ENCODE measurements around the gene MCM9. TPM values are rescaled to one million over a fixed set of nuclear protein-coding genes. Genes with fewer than 3 reads are reported as not detected.

The MCM9 gene
- total and polyA plus RNA-seq, 2 of the 4 experiments (the other 2 are of a cell fraction): 3.5 to 7.2 TPM

GRCh38 chr6:118908441-118908840 lies 26.5 kb downstream of the MCM9 start:
- Histone ChIP-seq H3K9me1 (ENCODE audit: insufficient read depth, low read length) (peaks cover 4% of the 10 kb centered on the region; the same call in 1 of the 2 replicates), H2AK5ac (ENCODE audit: low read depth, low read length) (no peak overlapping the region), H3K4me1 (ENCODE audit: control insufficient read depth, insufficient read depth, low read length) (peaks cover 4% of the 10 kb centered on the region; the same call in 1 of the 2 replicates), H3K56ac (ENCODE audit: extremely low read depth, insufficient read depth, low read length) (no peak overlapping the region), H2BK15ac (ENCODE audit: low read depth, low read length) (no peak overlapping the region), H4K8ac (ENCODE audit: low read depth in 2 of 2, low read length in 2 of 2) (no peak overlapping the region), H3K36me3 (ENCODE audit: control insufficient read depth, insufficient read depth, low read length) (peaks cover 10% of the 10 kb centered on the region), H3K27me3 (ENCODE audit: control insufficient read depth, insufficient read depth, low read length) (no peaks in the 10 kb centered on the region), H4K20me1 (ENCODE audit: insufficient read depth, low read length) (no peaks in the 10 kb centered on the region), H2BK5ac (ENCODE audit: low read depth, low read length, poor library complexity, severe bottlenecking) (no peak overlapping the region), H2BK120ac (ENCODE audit: low read depth, low read length) (no peak overlapping the region), H2AK9ac (replicated peaks; ENCODE audit: low read depth, low read length, poor library complexity) (no peak overlapping the region), H2AFZ (replicated peaks; ENCODE audit: low read length, poor library complexity) (no peak overlapping the region), H3K9me3 (ENCODE audit: control insufficient read depth, insufficient read depth, low read length) (no peaks in the 10 kb centered on the region), H3K27ac (ENCODE audit: insufficient read depth, low read length) (no peak overlapping the region), H4K91ac (ENCODE audit: insufficient read depth, low read depth, low read length) (no peak overlapping the region), H3K4me3 (ENCODE audit: insufficient read depth, low read depth, low read length) (no peak overlapping the region), H3K4me2 (ENCODE audit: low read depth, low read length) (no peak overlapping the region; the same call in 1 of the 2 replicates), H3K79me1 (ENCODE audit: low read depth in 1 of 2, low read length in 2 of 2) (peaks cover 12 to 16% of the 10 kb centered on the region in 2 experiments), H3K14ac (replicated peaks; ENCODE audit: low read depth, low read length) (no peak overlapping the region), H3K9ac (ENCODE audit: low read depth, low read length) (no peak overlapping the region), H2BK20ac (ENCODE audit: low read depth, low read length) (no peak overlapping the region), H4K5ac (ENCODE audit: low read depth, low read length) (no peak overlapping the region), H3K18ac (ENCODE audit: low read depth, low read length) (no peak overlapping the region), H3K23ac (ENCODE audit: low read depth, low read length) (no peak overlapping the region), H3K4ac (ENCODE audit: low read depth, low read length) (no peak overlapping the region)
- no TSS peak for BruUV-seq (replicated peaks)
- TF ChIP-seq MAFK (IDR thresholded peaks at IDR 0.05; ENCODE audit: low read depth, low read length): no peak
- no peak for TF ChIP-seq BHLHE40 (IDR thresholded peaks at IDR 0.05; ENCODE audit: low read depth, low read length)
- TF ChIP-seq CTCF (conservative IDR thresholded peaks at IDR 0.05; ENCODE audit: low read depth, low read length): no peak
- TF ChIP-seq USF2 (IDR thresholded peaks at IDR 0.05; ENCODE audit: low read depth, low read length): no peak
- TF ChIP-seq POLR2A (IDR thresholded peaks at IDR 0.05; ENCODE audit: low read depth, low read length): no peak
- no peak for TF ChIP-seq MAZ (IDR thresholded peaks at IDR 0.05; ENCODE audit: borderline replicate concordance, low read depth, low read length)
- TF ChIP-seq CEBPB (IDR thresholded peaks at IDR 0.05; ENCODE audit: low read depth, low read length): no peak
- TF ChIP-seq RCOR1 (IDR thresholded peaks at IDR 0.05; ENCODE audit: insufficient replicate concordance, low read length): no peak
- DNase-seq: peak; percentile 30
- in situ Hi-C loops (cut with MboI; ENCODE audit: low sequenced_read_pairs) (no loop called here), intact Hi-C loops (cut with micrococcal nuclease) (no loop called here), dilution Hi-C loops (cut with HindIII; ENCODE audit: low sequenced_read_pairs, unreplicated experiment) (no loop called here)
- ChIA-PET CTCF (interaction anchor here (1.5 kb wide), 1 partner anchor 12 kb away, joined by 5 read pairs; no protein-coding TSS in a partner anchor), POLR2A (ENCODE audit: unreplicated experiment) (no interaction called here)
- ATAC-seq (ENCODE audit: low read depth): no peak
- no CpG with 5 or more reads among the region's 1 CpG for WGBS, 2 experiments (ENCODE audit: extremely low coverage in 2 of 2, insufficient read length in 1 of 2)

Data from IMR-90 (cell line).